CD4-positive, CD25-positive, alpha-beta regulatory T cell (primary cell): ENCODE measurements around the gene TMEM131L. TPM values are rescaled to one million over a fixed set of nuclear protein-coding genes. Genes with fewer than 3 reads are reported as not detected.

Source experiments
- ATAC-seq, 2 donors: fragments of 150-1000 bp; cut with Tn5 transposase; one replicate each; pipeline ENCODE4 v1.10.0; 2021; ENCODE audit warnings: low read depth in 2 of 2, moderate number of reproducible peaks in 2 of 2, moderate library complexity in 1 of 2
- DNase-seq, 3 donors: peaks; one replicate each; pipeline versions ENCODE4 v3.0.0 to v3.0.0-alpha.2; 2012 to 2022; ENCODE audit warnings: mixed read lengths in 1 of 3
- H3K27ac ChIP-seq: one replicate; pipeline ENCODE4 v1.7.0; 2013; ENCODE audit warnings: mild to moderate bottlenecking, low read length; ENCODE audit not compliant: insufficient read depth, poor library complexity, severe bottlenecking
- H3K27me3 ChIP-seq: one replicate; pipeline ENCODE4 v1.7.0; 2013; ENCODE audit warnings: low read length; ENCODE audit not compliant: control insufficient read depth, insufficient read depth
- H3K36me3 ChIP-seq: one replicate; pipeline ENCODE4 v1.7.0; 2013; ENCODE audit warnings: mild to moderate bottlenecking, low read length, moderate library complexity; ENCODE audit not compliant: control insufficient read depth, insufficient read depth
- H3K4me1 ChIP-seq: 2 replicates; pipeline ENCODE4 v1.7.0; 2013; ENCODE audit warnings: mild to moderate bottlenecking, low read length; ENCODE audit not compliant: insufficient read depth, control insufficient read depth, poor library complexity, severe bottlenecking
- H3K4me3 ChIP-seq: one replicate; pipeline ENCODE4 v1.7.0; 2013; ENCODE audit warnings: low read depth, mild to moderate bottlenecking, low read length, moderate library complexity
- H3K9me3 ChIP-seq, 2 experiments: 1 replicate in 1 of 2; 2 replicates in 1 of 2; pipeline ENCODE4 v1.7.0; 2013; ENCODE audit warnings: low read length in 2 of 2, mild to moderate bottlenecking in 1 of 2, moderate library complexity in 1 of 2; ENCODE audit not compliant: control insufficient read depth in 2 of 2
- H3K27ac Mint-ChIP-seq, 3 donors: one replicate each; pipeline ENCODE4 v1.8.0; 2020 to 2022; ENCODE audit warnings: mild to moderate bottlenecking in 3 of 3, mixed read lengths in 3 of 3, moderate library complexity in 2 of 3
- H3K27me3 Mint-ChIP-seq: one replicate; pipeline ENCODE4 v1.8.0; 2022; ENCODE audit warnings: mild to moderate bottlenecking, mixed read lengths
- H3K36me3 Mint-ChIP-seq: one replicate; pipeline ENCODE4 v1.8.0; 2020; ENCODE audit warnings: mixed read lengths
- H3K4me1 Mint-ChIP-seq, 4 donors: one replicate each; pipeline ENCODE4 v1.8.0; 2020 to 2022; ENCODE audit warnings: mixed read lengths in 4 of 4, mild to moderate bottlenecking in 1 of 4
- H3K4me3 Mint-ChIP-seq, 4 donors: one replicate each; pipeline ENCODE4 v1.8.0; 2020 to 2022; ENCODE audit warnings: mild to moderate bottlenecking in 4 of 4, mixed read lengths in 4 of 4, moderate library complexity in 3 of 4
- H3K9me3 Mint-ChIP-seq, 7 donors: one replicate each; pipeline ENCODE4 v1.8.0; 2020 to 2022; ENCODE audit warnings: mixed read lengths in 7 of 7, mild to moderate bottlenecking in 3 of 7, moderate library complexity in 2 of 7
- polyA plus RNA-seq, 4 donors: library from polyadenylated mRNA; unstranded; fragments of 300-500 nt; fragmentation: Illumina TruSeq; gene quantifications; one replicate each; pipeline ENCODE4 v1.2.3, GENCODE V29; 2021
- total RNA-seq: library from RNA; stranded (reverse); gene quantifications from one replicate; pipeline ENCODE4 v1.2.3, GENCODE V29; 2022

TMEM131L gene
- total and polyA plus RNA-seq, 5 donors from 2014 or later, result 35.5 to 86.4 (median 44.1) TPM

- no peak for ATAC-seq
- H3K4me3 Mint-ChIP-seq, result peak overlapping the region; percentile 70 to 83 (median 80)
- H3K4me3 ChIP-seq, result peak overlapping the region; percentile 76
These were observed 64.8 kb downstream of the TMEM131L start for GRCh38 chr4:153531000-153531358.

GRCh38 chr4:153531976-153532626, 65.9 kb downstream of the TMEM131L start:
- peaks cover 3% of the 10 kb centered on the region for H3K36me3 ChIP-seq
- peak overlapping the region; percentile 79 for H3K27ac ChIP-seq
- peaks cover 90% of the 10 kb centered on the region for H3K4me1 ChIP-seq
- H3K27me3 ChIP-seq, result no peaks in the 10 kb centered on the region
- no peak overlapping the region for H3K4me3 ChIP-seq
- DNase-seq, result no peak
- ATAC-seq, result no peak
- Mint-ChIP-seq H3K4me1 (peaks cover 58 to 96% (median 80%) of the 10 kb centered on the region in 4 donors), H3K36me3 (peaks cover 26% of the 10 kb centered on the region), H3K9me3 (no peaks in the 10 kb centered on the region), H3K27me3 (no peaks in the 10 kb centered on the region), H3K27ac (peak overlapping the region; percentile 52 to 98 (median 69)), H3K4me3 (peak overlapping the region; percentile 36 to 66 (median 48))
- no peaks in the 10 kb centered on the region for H3K9me3 ChIP-seq

More at GRCh38 chr4:153531000-153531358, 64.8 kb downstream of the TMEM131L start:
- peaks cover 83% of the 10 kb centered on the region for H3K4me1 ChIP-seq
- H3K27me3 ChIP-seq, result no peaks in the 10 kb centered on the region
- H3K27ac ChIP-seq, result peak overlapping the region; percentile 79
- H3K36me3 Mint-ChIP-seq, result peaks cover 27% of the 10 kb centered on the region
- H3K27ac Mint-ChIP-seq, result peak overlapping the region; percentile 48 to 94 (median 88)
- H3K27me3 Mint-ChIP-seq, result no peaks in the 10 kb centered on the region
- no peaks in the 10 kb centered on the region for H3K9me3 Mint-ChIP-seq
- H3K4me1 Mint-ChIP-seq, result peaks cover 54 to 96% (median 78%) of the 10 kb centered on the region in 4 donors
- H3K9me3 ChIP-seq, result no peaks in the 10 kb centered on the region
- peaks cover 3% of the 10 kb centered on the region for H3K36me3 ChIP-seq
- DNase-seq, result no peak

- H3K27ac Mint-ChIP-seq, result peak overlapping the region in 2 of 3 donors; percentile 94 to 98
- no peak overlapping the region for H3K4me3 ChIP-seq
- ATAC-seq, result no peak
- H3K27me3 Mint-ChIP-seq, result no peaks in the 10 kb centered on the region
- H3K27me3 ChIP-seq, result no peaks in the 10 kb centered on the region
- no peaks in the 10 kb centered on the region for H3K9me3 Mint-ChIP-seq
- no peaks in the 10 kb centered on the region for H3K9me3 ChIP-seq
- H3K4me1 Mint-ChIP-seq, result peaks cover 60 to 96% (median 76%) of the 10 kb centered on the region in 4 donors
- H3K4me1 ChIP-seq, result peaks cover 87% of the 10 kb centered on the region
- H3K36me3 Mint-ChIP-seq, result peaks cover 26% of the 10 kb centered on the region
- DNase-seq, result no peak
- H3K4me3 Mint-ChIP-seq, result peak overlapping the region in 2 of 4 donors; percentile 6 to 38
- H3K36me3 ChIP-seq, result peaks cover 3% of the 10 kb centered on the region
- peak overlapping the region; percentile 5 for H3K27ac ChIP-seq
These were observed 66.5 kb downstream of the TMEM131L start for GRCh38 chr4:153532636-153533035.

GRCh38 chr4:153533387-153533786, 67.2 kb downstream of the TMEM131L start:
- H3K4me3 Mint-ChIP-seq, result peak overlapping the region in 2 of 4 donors; percentile 26 to 43
- H3K36me3 Mint-ChIP-seq, result peaks cover 24% of the 10 kb centered on the region
- peaks cover 87% of the 10 kb centered on the region for H3K4me1 ChIP-seq

GRCh38 chr4:153534792-153535629, 68.9 kb downstream of the TMEM131L start:
- ATAC-seq (no peak), DNase-seq (no peak)
- H3K36me3 ChIP-seq, result peaks cover 2% of the 10 kb centered on the region
- H3K4me3 ChIP-seq, result peak overlapping the region; percentile 13
- Mint-ChIP-seq H3K27me3 (no peaks in the 10 kb centered on the region), H3K27ac (peak overlapping the region; percentile 95 to 98 (median 96)), H3K4me1 (peaks cover 52 to 96% (median 67%) of the 10 kb centered on the region in 4 donors), H3K9me3 (no peaks in the 10 kb centered on the region), H3K4me3 (peak overlapping the region; percentile 55 to 88 (median 68)), H3K36me3 (peaks cover 24% of the 10 kb centered on the region)
- peak overlapping the region; percentile 53 for H3K27ac ChIP-seq
- H3K9me3 ChIP-seq, result no peaks in the 10 kb centered on the region
- H3K27me3 ChIP-seq, result no peaks in the 10 kb centered on the region
- peaks cover 88% of the 10 kb centered on the region for H3K4me1 ChIP-seq

More at GRCh38 chr4:153533387-153533786, 67.2 kb downstream of the TMEM131L start:
- no peak overlapping the region for H3K4me3 ChIP-seq
- no peaks in the 10 kb centered on the region for H3K9me3 Mint-ChIP-seq
- H3K4me1 Mint-ChIP-seq, result peaks cover 59 to 96% (median 72%) of the 10 kb centered on the region in 4 donors
- DNase-seq (no peak), ATAC-seq (no peak)
- H3K27me3 Mint-ChIP-seq, result no peaks in the 10 kb centered on the region
- H3K9me3 ChIP-seq, result no peaks in the 10 kb centered on the region
- H3K36me3 ChIP-seq, result peaks cover 2% of the 10 kb centered on the region
- peak overlapping the region; percentile 42 for H3K27ac ChIP-seq
- H3K27me3 ChIP-seq, result no peaks in the 10 kb centered on the region
- peak overlapping the region; percentile 83 to 98 (median 94) for H3K27ac Mint-ChIP-seq

GRCh38 chr4:153535772-153536513, 69.8 kb downstream of the TMEM131L start:
- Mint-ChIP-seq H3K27ac (peak overlapping the region; percentile 95 to 99 (median 98)), H3K27me3 (no peaks in the 10 kb centered on the region), H3K36me3 (peaks cover 27% of the 10 kb centered on the region), H3K4me1 (peaks cover 56 to 96% (median 67%) of the 10 kb centered on the region in 4 donors), H3K4me3 (peak overlapping the region; percentile 66 to 88 (median 83)), H3K9me3 (no peaks in the 10 kb centered on the region)
- DNase-seq (no peak), ATAC-seq (no peak)
- peak overlapping the region; percentile 53 for H3K27ac ChIP-seq
- peak overlapping the region; percentile 13 for H3K4me3 ChIP-seq
- peaks cover 86% of the 10 kb centered on the region for H3K4me1 ChIP-seq
- H3K36me3 ChIP-seq, result peaks cover 2% of the 10 kb centered on the region
- no peaks in the 10 kb centered on the region for H3K27me3 ChIP-seq
- H3K9me3 ChIP-seq, result no peaks in the 10 kb centered on the region

- H3K4me3 ChIP-seq, result no peak overlapping the region
- Mint-ChIP-seq H3K36me3 (peaks cover 28% of the 10 kb centered on the region), H3K27me3 (no peaks in the 10 kb centered on the region), H3K4me3 (peak overlapping the region in 3 of 4 donors; percentile 11 to 22 (median 12)), H3K27ac (peak overlapping the region; percentile 62 to 94 (median 66)), H3K4me1 (peaks cover 63 to 99% (median 71%) of the 10 kb centered on the region in 4 donors), H3K9me3 (no peaks in the 10 kb centered on the region)
- ATAC-seq, result no peak
- DNase-seq, result no peak
- H3K4me1 ChIP-seq, result peaks cover 86% of the 10 kb centered on the region
- H3K27ac ChIP-seq, result no peak overlapping the region
- peaks cover 3% of the 10 kb centered on the region for H3K36me3 ChIP-seq
- H3K9me3 ChIP-seq, result no peaks in the 10 kb centered on the region
- no peaks in the 10 kb centered on the region for H3K27me3 ChIP-seq
These were observed 71.4 kb downstream of the TMEM131L start for GRCh38 chr4:153537493-153537960.
